A673 (cell line): ENCODE results near the gene NCAPH2. TPM values are rescaled to one million over a fixed set of nuclear protein-coding genes. Genes with fewer than 3 reads are reported as not detected.

ENCODE experiments used
- BruUV-seq: library from RNA; stranded (reverse); fragments of 400-500 nt; replicated peaks from 2 replicates; lab custom pipeline; 2021; lab: Mats Ljungman, UMichigan
- CTCF ChIA-PET: fragments of 300-600 bp; sonication (Branson Sonifier 250); formaldehyde crosslinking; loops from one replicate; lab custom pipeline; 2022; ENCODE audit warnings: antibody characterized with exemption; lab: Charles Lee
- POLR2A ChIA-PET: fragments of 300-600 bp; sonication (Branson Sonifier 250); formaldehyde crosslinking; loops from one replicate; lab custom pipeline; 2022; ENCODE audit warnings: antibody characterized with exemption; ENCODE audit not compliant: low non-redundant PET; lab: Charles Lee
- DNase-seq: peaks from one replicate; pipeline ENCODE4 v3.0.0-alpha.2; 2015; ENCODE audit warnings: low spot score
- H3K27ac ChIP-seq: fragments of 200-600 bp; sonication (generic); 2 replicates; pipeline ENCODE4 v1.5.1; 2016; ENCODE audit warnings: mixed run types, low read depth, mild to moderate bottlenecking, mixed read lengths, antibody characterized with exemption, low read length; ENCODE audit not compliant: poor library complexity, severe bottlenecking
- H3K27me3 ChIP-seq: fragments of 200-600 bp; sonication (generic); replicated peaks from 2 replicates; pipeline ENCODE4 v1.6.1; 2017; ENCODE audit warnings: mixed run types, low read depth, mild to moderate bottlenecking, mixed read lengths, antibody characterized with exemption, low read length; ENCODE audit not compliant: insufficient read depth, poor library complexity
- H3K36me3 ChIP-seq: fragments of 200-600 bp; sonication (generic); 2 replicates; pipeline ENCODE4 v1.6.1; 2016; ENCODE audit warnings: mixed run types, mild to moderate bottlenecking, mixed read lengths, antibody characterized with exemption, low read length; ENCODE audit not compliant: insufficient read depth, poor library complexity, severe bottlenecking
- H3K4me1 ChIP-seq: fragments of 200-600 bp; sonication (generic); 2 replicates; pipeline ENCODE4 v1.6.1; 2017; ENCODE audit warnings: mixed run types, mild to moderate bottlenecking, mixed read lengths, antibody characterized with exemption, low read length; ENCODE audit not compliant: insufficient read depth, poor library complexity, severe bottlenecking
- H3K4me3 ChIP-seq: fragments of 200-600 bp; sonication (generic); 2 replicates; pipeline ENCODE4 v1.5.1; 2016; ENCODE audit warnings: low read depth, mixed run types, mild to moderate bottlenecking, mixed read lengths, low read length; ENCODE audit not compliant: poor library complexity, severe bottlenecking
- H3K9me3 ChIP-seq: fragments of 200-600 bp; sonication (generic); 2 replicates; pipeline ENCODE4 v1.6.1; 2016; ENCODE audit warnings: mixed run types, low read depth, mild to moderate bottlenecking, mixed read lengths, antibody characterized with exemption, low read length; ENCODE audit not compliant: poor library complexity, severe bottlenecking
- EZH2 ChIP-seq: fragments of 200-600 bp; sonication (generic); IDR thresholded peaks from 2 replicates; pipeline ENCODE4 v1.6.1; 2017; ENCODE audit warnings: borderline replicate concordance, low read depth, mild to moderate bottlenecking, mixed read lengths, antibody characterized with exemption, low read length; ENCODE audit not compliant: poor library complexity, severe bottlenecking
- intact Hi-C: fragments of 100-400 bp; cut with micrococcal nuclease; formaldehyde crosslinking; loops from one replicate; pipeline ENCODE4 v1.10.0; 2022; ENCODE audit not compliant: unreplicated experiment
- total RNA-seq: library from RNA; stranded (reverse); gene quantifications from 2 replicates; pipeline ENCODE4 v1.2.3, GENCODE V29; 2021
- TF ChIP-seq, protein P1 (sequence below): fragments of 300-800, 200-600 bp; sonication (generic); conservative IDR thresholded peaks from 2 replicates; pipeline ENCODE4 v1.5.1; 2017; ENCODE audit warnings: low read depth, mild to moderate bottlenecking, antibody characterized with exemption, low read length, moderate library complexity, mixed read lengths

The NCAPH2 gene
- total RNA-seq, 1 experiment from 2014 or later = 135 TPM

DNA sequence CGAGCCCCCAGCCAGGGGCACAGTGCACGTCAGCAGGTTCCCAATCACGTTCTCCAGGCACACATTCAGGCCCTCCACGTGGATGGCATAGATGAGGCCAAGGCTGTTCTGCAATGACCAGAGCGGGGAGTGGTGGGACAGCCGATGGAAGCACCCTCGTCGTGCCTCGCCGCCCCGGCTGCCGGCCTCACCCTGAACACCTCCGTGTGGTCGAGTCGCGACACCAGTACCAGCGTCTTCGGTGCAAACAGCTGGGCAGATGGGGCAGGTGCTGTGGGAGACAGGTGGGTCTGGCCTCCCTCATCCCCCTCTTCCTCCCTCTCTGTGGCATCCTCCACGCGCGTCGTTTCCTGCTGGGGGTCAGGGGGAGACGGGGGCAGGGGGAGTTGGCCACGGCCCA is 40.7 kb upstream of the NCAPH2 start:
- no peaks in the 10 kb centered on the region for H3K27me3 ChIP-seq
- TF ChIP-seq, protein P1, sequence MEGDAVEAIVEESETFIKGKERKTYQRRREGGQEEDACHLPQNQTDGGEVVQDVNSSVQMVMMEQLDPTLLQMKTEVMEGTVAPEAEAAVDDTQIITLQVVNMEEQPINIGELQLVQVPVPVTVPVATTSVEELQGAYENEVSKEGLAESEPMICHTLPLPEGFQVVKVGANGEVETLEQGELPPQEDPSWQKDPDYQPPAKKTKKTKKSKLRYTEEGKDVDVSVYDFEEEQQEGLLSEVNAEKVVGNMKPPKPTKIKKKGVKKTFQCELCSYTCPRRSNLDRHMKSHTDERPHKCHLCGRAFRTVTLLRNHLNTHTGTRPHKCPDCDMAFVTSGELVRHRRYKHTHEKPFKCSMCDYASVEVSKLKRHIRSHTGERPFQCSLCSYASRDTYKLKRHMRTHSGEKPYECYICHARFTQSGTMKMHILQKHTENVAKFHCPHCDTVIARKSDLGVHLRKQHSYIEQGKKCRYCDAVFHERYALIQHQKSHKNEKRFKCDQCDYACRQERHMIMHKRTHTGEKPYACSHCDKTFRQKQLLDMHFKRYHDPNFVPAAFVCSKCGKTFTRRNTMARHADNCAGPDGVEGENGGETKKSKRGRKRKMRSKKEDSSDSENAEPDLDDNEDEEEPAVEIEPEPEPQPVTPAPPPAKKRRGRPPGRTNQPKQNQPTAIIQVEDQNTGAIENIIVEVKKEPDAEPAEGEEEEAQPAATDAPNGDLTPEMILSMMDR = no peak
- TF ChIP-seq EZH2 = no peak
- peaks cover 17% of the 10 kb centered on the region for H3K4me1 ChIP-seq
- peaks cover 41% of the 10 kb centered on the region for H3K36me3 ChIP-seq
- no peak overlapping the region for H3K27ac ChIP-seq
- no peak overlapping the region for H3K4me3 ChIP-seq
- no peak for DNase-seq
- no peaks in the 10 kb centered on the region for H3K9me3 ChIP-seq
- POLR2A ChIA-PET = interaction anchor here (0.6 kb wide), 1 partner anchor 251 kb away, joined by 4 read pairs; no protein-coding TSS in a partner anchor
- BruUV-seq = no TSS peak
- intact Hi-C loops = no loop called here
- CTCF ChIA-PET = interaction anchor here (0.5 kb wide), 1 partner anchor 27 kb away, joined by 6 read pairs; no protein-coding TSS in a partner anchor

DNA sequence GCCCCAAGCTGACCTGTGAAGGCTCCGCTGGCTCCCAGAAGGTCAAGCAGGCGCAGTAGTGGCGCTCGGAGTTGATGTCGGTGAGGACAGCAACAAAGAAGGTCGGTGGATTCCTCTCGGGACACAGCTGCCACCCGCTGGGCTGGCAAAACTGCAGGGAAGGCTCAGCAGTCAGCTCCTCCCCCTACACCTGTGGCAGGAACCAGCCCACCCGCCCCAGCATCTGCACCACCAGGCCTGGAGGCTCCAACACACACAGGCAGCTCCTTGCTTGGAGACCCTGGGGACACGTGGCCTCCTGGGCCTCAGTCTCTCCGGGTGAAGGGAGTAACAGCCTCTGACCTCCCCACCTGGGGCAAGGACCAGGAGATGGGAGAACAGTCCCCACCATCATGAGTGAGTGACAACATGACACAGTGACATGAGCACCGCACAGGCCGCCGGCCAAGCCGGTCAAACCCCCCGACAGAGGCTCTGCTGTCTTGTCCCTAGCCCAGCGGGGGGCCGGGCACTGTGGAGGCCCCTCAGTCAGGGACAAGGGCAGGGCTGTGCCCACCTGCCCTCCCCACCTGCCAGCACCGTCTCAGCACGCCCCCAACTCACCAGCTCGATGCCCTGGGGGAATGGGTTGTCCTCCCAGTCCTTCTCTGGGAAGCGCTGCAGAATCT is 40.1 kb upstream of the NCAPH2 start:
- TF ChIP-seq EZH2 = no peak
- TF ChIP-seq, protein P1 = no peak
- H3K4me3 ChIP-seq = no peak overlapping the region
- DNase-seq = no peak
- no peaks in the 10 kb centered on the region for H3K9me3 ChIP-seq
- ChIA-PET CTCF (interaction anchor here (0.5 kb wide), 1 partner anchor 27 kb away, joined by 6 read pairs; no protein-coding TSS in a partner anchor), POLR2A (no interaction called here)
- intact Hi-C loops = no loop called here
- peaks cover 41% of the 10 kb centered on the region for H3K36me3 ChIP-seq
- no peak overlapping the region for H3K27ac ChIP-seq
- peaks cover 18% of the 10 kb centered on the region for H3K4me1 ChIP-seq
- no TSS peak for BruUV-seq
- H3K27me3 ChIP-seq = no peaks in the 10 kb centered on the region

GRCh38 chr22:50468626-50469025 is 39.4 kb upstream of the NCAPH2 start:
- POLR2A ChIA-PET = no interaction called here
- no TSS peak for BruUV-seq

More at GRCh38 chr22:50468626-50469025, 39.4 kb upstream of the NCAPH2 start:
- Histone ChIP-seq H3K27me3 (no peaks in the 10 kb centered on the region), H3K9me3 (no peaks in the 10 kb centered on the region), H3K4me1 (peaks cover 25% of the 10 kb centered on the region), H3K27ac (no peak overlapping the region), H3K36me3 (peaks cover 38% of the 10 kb centered on the region), H3K4me3 (no peak overlapping the region)
- intact Hi-C loops = no loop called here
- TF ChIP-seq, protein P1 = no peak
- no peak for TF ChIP-seq EZH2
- CTCF ChIA-PET = no interaction called here
- no peak for DNase-seq
